Pancreas (tissue), 10 donors: ENCODE measurements around the gene MALRD1. TPM values are rescaled to one million over a fixed set of nuclear protein-coding genes. Genes with fewer than 3 reads are reported as not detected.

Source experiments
- ATAC-seq, 4 donors: fragments of 200-7000 bp; cut with Tn5 transposase; one replicate each; pipeline versions ENCODE4 v1.8.0 to v1.9.1; 2020; ENCODE audit warnings: mild to moderate bottlenecking in 4 of 4, moderate library complexity in 4 of 4
- DNase-seq, 6 donors: peaks; one replicate each; pipeline ENCODE4 v3.0.0-alpha.2; 2020
- FAIRE-seq: peaks from 2 replicates; lab custom pipeline; 2012; peaks lifted over from hg19 to GRCh38; lab: Jason Lieb, UNC
- H3K27ac ChIP-seq, 4 donors: fragments of 200-600 bp; sonication (generic); 1 replicate in 3 of 4; 2 replicates in 1 of 4; pipeline versions ENCODE4 v1.5.0 to v1.8.0; 2020
- H3K27me3 ChIP-seq, 4 donors: fragments of 200-600 bp; one replicate each; pipeline ENCODE4 v1.8.0; 2021
- H3K36me3 ChIP-seq, 3 donors: fragments of 200-600 bp; sonication (generic) in 1 of 3; one replicate each; pipeline versions ENCODE4 v1.5.0 to v1.8.0; 2020 to 2021
- H3K4me1 ChIP-seq, 3 donors: fragments of 200-600 bp; one replicate each; pipeline ENCODE4 v1.8.0; 2021
- H3K4me3 ChIP-seq, 4 donors: fragments of 200-600 bp; sonication (generic) in 2 of 4; one replicate each; pipeline versions ENCODE4 v1.5.0 to v1.8.0; 2020 to 2021
- H3K9me3 ChIP-seq, 4 donors: fragments of 200-600 bp; one replicate each; pipeline ENCODE4 v1.8.0; 2021
- CTCF ChIP-seq, 4 donors: fragments of 200-600 bp; sonication (generic) in 3 of 4; IDR thresholded peaks; one replicate each; pipeline versions ENCODE4 v1.5.0 to v1.8.0; 2021; ENCODE audit warnings: antibody characterized with exemption in 4 of 4
- WGBS, 2 donors: extraction: QIAGEN DNeasy Blood & Tissue Kit; methylation state at CpG; one replicate each; pipeline ENCODE4 v1.1.7; 2013; 5-methylcytosine and 5-hydroxymethylcytosine counted together
- intact Hi-C, 3 donors: fragments of 100-400 bp; cut with DNase I; formaldehyde crosslinking; loops; one replicate each; pipeline versions ENCODE4 v1.11.1 to v1.14.2; 2022
- polyA plus RNA-seq, 2 donors: library from polyadenylated mRNA; stranded (reverse); fragments of 200-250 nt; gene quantifications; one replicate each; pipeline ENCODE4 v1.2.3, GENCODE V29; 2013
- total RNA-seq, 6 donors: library from RNA; stranded (reverse); fragmentation: NEBNext Ultra II Directional in 4 of 6; extraction: Animal tissue kit (Norgen Biotek cat#: 25700) in 4 of 6; gene quantifications; one replicate each; pipeline versions ENCODE4 v1.2.1 to v1.2.4, GENCODE V29; 2021 to 2023
- donor health status: healthy with polysubstance abuse.
- donor health status: DM: no; HTN: no; CAD: no; lungs with moderate emphysema.
- donor health status: DM: no; HTN: no; CAD: no.
- donor health status: control.
- donor health status: control.
- donor health status: Bipolar disorder and iron deficiency.
- donor health status: DM: yes; HTN: yes; CAD: no.
- donor health status: DM: no; HTN: no; CAD: no.
- donor health status: DM: no; HTN: no; CAD: no.
- donor health status: DM: yes; HTN: yes; CAD: no.

Gene MALRD1
- total and polyA plus RNA-seq, 8 donors, result 0.13 to 0.87 (median 0.31) TPM; not detected in 5

GRCh38 chr10:19783721-19784120, 735.1 kb downstream of the MALRD1 start:
- Histone ChIP-seq H3K36me3 (no peaks in the 10 kb centered on the region), H3K4me3 (no peak overlapping the region), H3K4me1 (no peaks in the 10 kb centered on the region), H3K9me3 (no peaks in the 10 kb centered on the region), H3K27ac (no peak overlapping the region), H3K27me3 (no peaks in the 10 kb centered on the region)
- WGBS, 2 donors, result 71 to 74% methylated on average over 4 of the region's 4 CpGs
- intact Hi-C loops, result no loop called here
- TF ChIP-seq CTCF (IDR thresholded peaks at IDR 0.05), result no peak
- no peak for FAIRE-seq
- ATAC-seq, result no peak
- no peak for DNase-seq
